Panc1 (cell line): Measurements from ENCODE around the gene APP. TPM values are rescaled to one million over a fixed set of nuclear protein-coding genes. Genes with fewer than 3 reads are reported as not detected.

Experiments
- ATAC-seq: fragments of 200-7000 bp; cut with Tn5 transposase; 2 replicates; pipeline ENCODE4 v1.9.1; 2020; ENCODE audit warnings: mild to moderate bottlenecking, moderate library complexity
- BruUV-seq: library from RNA; stranded (reverse); fragments of 400-500 nt; replicated peaks from 2 replicates; lab custom pipeline; 2021; lab: Mats Ljungman, UMichigan
- CTCF ChIA-PET: fragments of 300-600 bp; sonication (Branson Sonifier 250); formaldehyde crosslinking; loops from one replicate; lab custom pipeline; 2022; ENCODE audit warnings: antibody characterized with exemption; lab: Charles Lee
- POLR2A ChIA-PET: fragments of 300-600 bp; sonication (Branson Sonifier 250); formaldehyde crosslinking; loops from one replicate; lab custom pipeline; 2022; ENCODE audit warnings: antibody characterized with exemption; lab: Charles Lee
- DNase-seq: peaks from one replicate; pipeline ENCODE4 v3.0.0-alpha.2; 2010; ENCODE audit warnings: low read depth, low spot score
- H3K27ac ChIP-seq: 2 replicates; pipeline ENCODE4 v1.5.1; 2011; ENCODE audit warnings: mild to moderate bottlenecking, low read length, inconsistent platforms
- H3K27me3 ChIP-seq: fragments of 200-500 bp; sonication (Bioruptor generic); 2 replicates; pipeline ENCODE4 v1.6.0; 2014; ENCODE audit warnings: low read length, inconsistent platforms; ENCODE audit not compliant: control insufficient read depth, insufficient read depth
- H3K36me3 ChIP-seq: fragments of 200-500 bp; sonication (Bioruptor generic); 2 replicates; pipeline ENCODE4 v1.5.1; 2014; ENCODE audit warnings: inconsistent platforms, mild to moderate bottlenecking, low read length, moderate library complexity; ENCODE audit not compliant: control insufficient read depth, insufficient read depth
- H3K4me1 ChIP-seq: 2 replicates; pipeline ENCODE4 v1.5.1; 2011; ENCODE audit warnings: inconsistent platforms, mild to moderate bottlenecking, low read length, moderate library complexity; ENCODE audit not compliant: control insufficient read depth, insufficient read depth
- H3K4me3 ChIP-seq, 2 experiments: 2 replicates each; pipeline ENCODE4 v1.5.1; 2011 to 2012; ENCODE audit warnings: low read depth in 2 of 2, low read length in 2 of 2, mild to moderate bottlenecking in 2 of 2, inconsistent platforms in 1 of 2, moderate library complexity in 1 of 2
- H3K9me3 ChIP-seq: fragments of 200-500 bp; sonication (Bioruptor generic); 2 replicates; pipeline ENCODE4 v1.5.1; 2014; ENCODE audit warnings: low read depth, mild to moderate bottlenecking, inconsistent platforms, low read length, moderate library complexity; ENCODE audit not compliant: control insufficient read depth, insufficient read depth
- POLR2AphosphoS5 ChIP-seq: IDR thresholded peaks from 2 replicates; pipeline ENCODE4 v1.6.1; 2012; ENCODE audit warnings: mild to moderate bottlenecking, low read depth, low read length, moderate library complexity
- SIN3A ChIP-seq: IDR thresholded peaks from 2 replicates; pipeline ENCODE4 v1.6.1; 2012; ENCODE audit warnings: low read depth, mild to moderate bottlenecking, low read length, moderate library complexity, borderline replicate concordance; ENCODE audit not compliant: insufficient read depth
- TCF7L2 ChIP-seq: IDR thresholded peaks from 2 replicates; pipeline ENCODE4 v1.6.1; 2011; ENCODE audit warnings: mild to moderate bottlenecking, low read depth, low read length, inconsistent platforms
- in situ Hi-C: cut with HindIII; loops from 2 replicates; pipeline ENCODE4 v1.10.0; 2016; ENCODE audit warnings: low sequenced_read_pairs, low pct_unique_long_range_greater_than_20kb
- intact Hi-C: fragments of 100-400 bp; cut with micrococcal nuclease; formaldehyde crosslinking; loops from one replicate; pipeline ENCODE4 v1.10.0; 2022; ENCODE audit not compliant: unreplicated experiment
- total RNA-seq: library from RNA; stranded (reverse); gene quantifications from one replicate; pipeline ENCODE4 v1.2.1, GENCODE V29; 2021; ENCODE audit not compliant: unreplicated experiment
- TF ChIP-seq, protein P1 (sequence below): fragments of 450-650 bp; IDR thresholded peaks from 2 replicates; pipeline ENCODE4 v1.5.1; 2017; ENCODE audit warnings: mild to moderate bottlenecking
- TF ChIP-seq, protein P2 (sequence below), 2 experiments: IDR thresholded peaks; 2 replicates each; pipeline ENCODE4 v1.6.1; 2011 to 2012; ENCODE audit warnings: low read depth in 2 of 2, control low read depth in 1 of 2, low read length in 1 of 2, mild to moderate bottlenecking in 1 of 2, moderate library complexity in 1 of 2; ENCODE audit not compliant: insufficient read depth in 1 of 2

Gene APP
- total RNA-seq, 1 experiment from 2014 or later = 542 TPM

DNA sequence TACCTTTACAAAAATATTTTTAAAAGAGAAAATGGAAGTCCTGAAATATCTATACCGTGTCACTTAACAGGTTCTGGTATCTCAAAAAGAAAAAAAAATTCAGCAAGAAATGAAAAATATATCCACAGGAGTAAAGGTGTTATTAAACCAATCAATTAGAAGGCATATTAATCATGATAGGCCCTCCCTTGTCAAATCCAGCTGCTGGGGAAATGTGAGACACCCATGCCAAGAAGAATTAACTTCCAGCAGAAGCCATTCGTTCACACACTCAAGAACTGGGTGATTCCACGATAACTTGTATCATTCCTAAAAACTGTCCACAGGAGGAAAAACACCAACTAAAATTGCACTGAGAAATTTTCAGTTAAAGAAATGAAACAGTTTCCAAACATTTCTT, 57.6 kb downstream of the APP start:
- intact Hi-C loops (no loop called here), in situ Hi-C loops (no loop called here)
- DNase-seq = no peak
- Histone ChIP-seq H3K36me3 (peaks cover 11% of the 10 kb centered on the region; the same call in 1 of the 2 replicates), H3K9me3 (no peaks in the 10 kb centered on the region), H3K27ac (no peak overlapping the region), H3K27me3 (no peaks in the 10 kb centered on the region), H3K4me1 (peaks cover 16% of the 10 kb centered on the region), H3K4me3 (no peak overlapping the region)
- CTCF ChIA-PET = no interaction called here
- POLR2A ChIA-PET = no interaction called here
- BruUV-seq = no TSS peak
- no peak for ATAC-seq
- TF ChIP-seq SIN3A = no peak
- TF ChIP-seq TCF7L2 = no peak
- TF ChIP-seq, protein P1, sequence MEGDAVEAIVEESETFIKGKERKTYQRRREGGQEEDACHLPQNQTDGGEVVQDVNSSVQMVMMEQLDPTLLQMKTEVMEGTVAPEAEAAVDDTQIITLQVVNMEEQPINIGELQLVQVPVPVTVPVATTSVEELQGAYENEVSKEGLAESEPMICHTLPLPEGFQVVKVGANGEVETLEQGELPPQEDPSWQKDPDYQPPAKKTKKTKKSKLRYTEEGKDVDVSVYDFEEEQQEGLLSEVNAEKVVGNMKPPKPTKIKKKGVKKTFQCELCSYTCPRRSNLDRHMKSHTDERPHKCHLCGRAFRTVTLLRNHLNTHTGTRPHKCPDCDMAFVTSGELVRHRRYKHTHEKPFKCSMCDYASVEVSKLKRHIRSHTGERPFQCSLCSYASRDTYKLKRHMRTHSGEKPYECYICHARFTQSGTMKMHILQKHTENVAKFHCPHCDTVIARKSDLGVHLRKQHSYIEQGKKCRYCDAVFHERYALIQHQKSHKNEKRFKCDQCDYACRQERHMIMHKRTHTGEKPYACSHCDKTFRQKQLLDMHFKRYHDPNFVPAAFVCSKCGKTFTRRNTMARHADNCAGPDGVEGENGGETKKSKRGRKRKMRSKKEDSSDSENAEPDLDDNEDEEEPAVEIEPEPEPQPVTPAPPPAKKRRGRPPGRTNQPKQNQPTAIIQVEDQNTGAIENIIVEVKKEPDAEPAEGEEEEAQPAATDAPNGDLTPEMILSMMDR = no peak
- TF ChIP-seq, protein P2, sequence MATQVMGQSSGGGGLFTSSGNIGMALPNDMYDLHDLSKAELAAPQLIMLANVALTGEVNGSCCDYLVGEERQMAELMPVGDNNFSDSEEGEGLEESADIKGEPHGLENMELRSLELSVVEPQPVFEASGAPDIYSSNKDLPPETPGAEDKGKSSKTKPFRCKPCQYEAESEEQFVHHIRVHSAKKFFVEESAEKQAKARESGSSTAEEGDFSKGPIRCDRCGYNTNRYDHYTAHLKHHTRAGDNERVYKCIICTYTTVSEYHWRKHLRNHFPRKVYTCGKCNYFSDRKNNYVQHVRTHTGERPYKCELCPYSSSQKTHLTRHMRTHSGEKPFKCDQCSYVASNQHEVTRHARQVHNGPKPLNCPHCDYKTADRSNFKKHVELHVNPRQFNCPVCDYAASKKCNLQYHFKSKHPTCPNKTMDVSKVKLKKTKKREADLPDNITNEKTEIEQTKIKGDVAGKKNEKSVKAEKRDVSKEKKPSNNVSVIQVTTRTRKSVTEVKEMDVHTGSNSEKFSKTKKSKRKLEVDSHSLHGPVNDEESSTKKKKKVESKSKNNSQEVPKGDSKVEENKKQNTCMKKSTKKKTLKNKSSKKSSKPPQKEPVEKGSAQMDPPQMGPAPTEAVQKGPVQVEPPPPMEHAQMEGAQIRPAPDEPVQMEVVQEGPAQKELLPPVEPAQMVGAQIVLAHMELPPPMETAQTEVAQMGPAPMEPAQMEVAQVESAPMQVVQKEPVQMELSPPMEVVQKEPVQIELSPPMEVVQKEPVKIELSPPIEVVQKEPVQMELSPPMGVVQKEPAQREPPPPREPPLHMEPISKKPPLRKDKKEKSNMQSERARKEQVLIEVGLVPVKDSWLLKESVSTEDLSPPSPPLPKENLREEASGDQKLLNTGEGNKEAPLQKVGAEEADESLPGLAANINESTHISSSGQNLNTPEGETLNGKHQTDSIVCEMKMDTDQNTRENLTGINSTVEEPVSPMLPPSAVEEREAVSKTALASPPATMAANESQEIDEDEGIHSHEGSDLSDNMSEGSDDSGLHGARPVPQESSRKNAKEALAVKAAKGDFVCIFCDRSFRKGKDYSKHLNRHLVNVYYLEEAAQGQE (IDR thresholded peaks at IDR 0.05; ENCODE audit: insufficient read depth in 1 of 2, low read depth in 2 of 2, low read length in 1 of 2) = no peak
- no peak for TF ChIP-seq POLR2AphosphoS5

DNA sequence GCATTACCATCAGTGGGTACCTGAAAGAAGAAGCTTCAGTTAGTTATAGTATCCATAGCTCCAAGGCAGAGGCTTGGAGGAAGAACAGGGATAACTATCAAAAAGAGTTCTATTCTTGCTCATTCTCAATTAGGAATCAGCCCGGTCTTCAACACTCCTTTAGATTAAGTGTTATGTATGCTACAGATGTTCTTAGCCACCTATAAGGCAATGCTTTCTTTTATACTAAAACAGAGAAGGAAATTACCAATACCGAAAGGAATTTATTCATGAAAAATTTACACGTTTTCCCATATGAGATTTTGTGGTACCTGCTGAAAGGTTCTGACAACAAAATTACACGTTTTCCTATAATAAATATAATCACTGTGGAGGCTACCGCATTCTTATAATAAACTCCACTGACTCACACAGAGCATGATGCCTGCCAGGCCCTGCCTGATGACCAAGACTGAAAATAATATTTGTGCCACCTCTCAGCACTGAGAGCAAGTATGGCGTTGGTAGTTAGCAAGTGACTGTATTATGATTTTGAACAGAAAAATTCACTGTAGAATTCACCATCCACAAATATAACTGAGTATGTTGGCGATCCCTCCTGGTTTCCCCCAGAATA, 58.3 kb downstream of the APP start:
- Histone ChIP-seq H3K4me1 (peaks cover 9% of the 10 kb centered on the region), H3K36me3 (peaks cover 11% of the 10 kb centered on the region; the same call in 1 of the 2 replicates), H3K27ac (no peak overlapping the region), H3K9me3 (no peaks in the 10 kb centered on the region), H3K27me3 (no peaks in the 10 kb centered on the region), H3K4me3 (no peak overlapping the region)
- BruUV-seq = no TSS peak
- ATAC-seq (no peak), DNase-seq (no peak)
- ChIA-PET CTCF (no interaction called here), POLR2A (no interaction called here)
- in situ Hi-C loops = no loop called here
- intact Hi-C loops = no loop called here
- TF ChIP-seq POLR2AphosphoS5 (no peak), SIN3A (no peak), TCF7L2 (no peak)
- TF ChIP-seq, protein P2 (IDR thresholded peaks at IDR 0.05; ENCODE audit: insufficient read depth in 1 of 2, low read depth in 2 of 2, low read length in 1 of 2) = no peak
- TF ChIP-seq, protein P1 = no peak
